Stomach (tissue), 9 donors: ENCODE results near the gene ABR. TPM values are rescaled to one million over a fixed set of nuclear protein-coding genes. Genes with fewer than 3 reads are reported as not detected.
A peak's percentile ranks its signal among the peaks of the same experiment; 100 is the strongest.
"Not testable (repeated sequence)": the region's sequence is repeated elsewhere in the genome, so short reads cannot be mapped to it uniquely, and the experiment has no call there.

Experiments
- DNase-seq, 2 donors: peaks; one replicate each; pipeline versions ENCODE4 v3.0.0 to v3.0.0-alpha.2; 2013 to 2019
- H3K27ac ChIP-seq, 5 donors: fragments of 200-600 bp in 4 of 5; sonication (generic) in 4 of 5; one replicate each; pipeline ENCODE4 v1.5.1; 2013 to 2019; ENCODE audit warnings: mild to moderate bottlenecking in 1 of 5, moderate library complexity in 1 of 5
- H3K27me3 ChIP-seq, 3 donors: fragments of 200-600 bp; sonication (generic); one replicate each; pipeline ENCODE4 v1.5.1; 2017 to 2019; ENCODE audit warnings: mixed run types in 1 of 3
- H3K36me3 ChIP-seq, 4 donors: fragments of 200-600 bp; sonication (generic); 1 replicate in 3 of 4; 2 replicates in 1 of 4; pipeline ENCODE4 v1.5.1; 2016 to 2019
- H3K4me1 ChIP-seq, 4 donors: fragments of 200-600 bp; sonication (generic); one replicate each; pipeline ENCODE4 v1.5.1; 2016 to 2019
- H3K4me3 ChIP-seq, 4 donors: fragments of 200-600 bp; sonication (generic) in 3 of 4; one replicate each; pipeline ENCODE4 v1.5.1; 2016 to 2019; ENCODE audit warnings: mild to moderate bottlenecking in 1 of 4
- H3K9me3 ChIP-seq, 4 donors: fragments of 200-600 bp; sonication (generic); one replicate each; pipeline ENCODE4 v1.5.1; 2016 to 2019
- EP300 ChIP-seq: sonication (generic); formaldehyde crosslinking; IDR thresholded peaks from one replicate; pipeline ENCODE4 v1.6.1; 2017; ENCODE audit warnings: antibody characterized with exemption
- POLR2A ChIP-seq, 4 donors: fragments of 450-650 bp; IDR thresholded peaks; one replicate each; pipeline ENCODE4 v1.6.1; 2016; ENCODE audit warnings: antibody characterized with exemption in 4 of 4, control low read depth in 2 of 4, mild to moderate bottlenecking in 1 of 4, moderate library complexity in 1 of 4
- POLR2AphosphoS5 ChIP-seq, 3 donors: sonication (generic); formaldehyde crosslinking; IDR thresholded peaks; one replicate each; pipeline ENCODE4 v1.6.1; 2016; ENCODE audit warnings: antibody characterized with exemption in 3 of 3
- WGBS, 5 donors: extraction: QIAGEN DNeasy Blood & Tissue Kit in 3 of 5; methylation state at CpG; one replicate each; pipeline versions ENCODE4 v1.1.5 to v1.1.7; 2013 to 2018; 5-methylcytosine and 5-hydroxymethylcytosine counted together
- intact Hi-C: fragments of 100-400 bp; cut with DNase I; formaldehyde crosslinking; loops from one replicate; pipeline ENCODE4 v1.15.1; 2023; ENCODE audit warnings: low total_unique reads
- polyA plus RNA-seq, 3 donors: library from polyadenylated mRNA; stranded (reverse); fragments of 200-250 nt; gene quantifications; one replicate each; pipeline ENCODE4 v1.2.3, GENCODE V29; 2013
- total RNA-seq, 5 donors: library from RNA; depleted of rRNA; stranded (reverse); fragments of >200 nt; gene quantifications; one replicate each; pipeline versions ENCODE4 v1.1.0 to v1.2.3, GENCODE V29; 2014 to 2016
- TF ChIP-seq, protein P1 (sequence below), 7 experiments: fragments of 450-650 bp in 4 of 7; fragments of 200-600 bp in 3 of 7; sonication (generic) in 3 of 7; IDR thresholded peaks; one replicate each; pipeline ENCODE4 v1.5.1; 2016 to 2019; ENCODE audit warnings: antibody characterized with exemption in 7 of 7, control low read depth in 2 of 7, mild to moderate bottlenecking in 1 of 7
- donor health status: healthy with polysubstance abuse.
- donor health status: Bipolar disorder and iron deficiency.
- donor health status: healthy.

Gene ABR
- total and polyA plus RNA-seq, 8 donors = 28.3 to 1,523 (median 73.4) TPM

DNA sequence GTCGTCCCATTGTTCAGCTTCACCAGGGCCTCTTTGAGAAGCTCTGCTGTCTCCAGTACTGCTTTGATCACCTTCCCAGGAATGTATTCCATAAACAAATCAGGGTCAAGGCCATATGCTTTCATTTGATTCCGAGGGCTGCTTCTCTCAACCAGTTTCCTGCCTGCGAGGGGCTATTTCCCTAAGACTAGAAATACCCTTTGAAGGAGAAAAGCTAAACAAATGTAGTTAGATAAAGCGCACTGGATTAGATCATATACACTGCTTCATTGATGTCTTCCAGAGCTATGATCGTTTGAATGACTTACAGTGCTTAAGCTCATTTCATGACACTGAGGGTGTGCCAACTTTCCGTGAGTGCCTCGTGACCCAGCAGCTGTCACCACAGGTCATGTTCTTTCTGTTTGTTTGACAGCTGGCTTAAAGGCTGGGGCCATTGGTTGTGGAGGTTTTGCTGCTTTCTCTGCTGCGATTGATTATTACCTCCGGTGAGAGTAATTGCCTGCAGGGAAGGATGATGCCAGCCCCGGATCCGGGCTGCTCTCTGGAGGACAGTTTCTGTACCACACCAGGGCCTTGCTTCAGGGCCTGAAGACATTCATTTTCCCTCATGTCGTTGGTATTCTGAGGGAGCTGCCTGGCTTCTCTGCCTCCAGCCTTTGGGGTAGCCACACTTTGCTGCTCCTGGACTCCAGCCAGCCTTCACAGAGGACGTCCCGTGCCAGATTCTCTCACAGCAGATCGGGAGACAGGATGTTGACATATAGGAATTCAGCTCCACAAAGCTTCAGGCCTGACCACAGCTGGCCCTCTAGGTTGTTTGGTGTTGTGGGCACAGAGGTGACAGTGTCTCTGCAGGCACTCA, 179.0 kb downstream of the ABR start:
- H3K4me1 ChIP-seq = peaks cover 72 to 91% (median 88%) of the 10 kb centered on the region in 4 donors

DNA sequence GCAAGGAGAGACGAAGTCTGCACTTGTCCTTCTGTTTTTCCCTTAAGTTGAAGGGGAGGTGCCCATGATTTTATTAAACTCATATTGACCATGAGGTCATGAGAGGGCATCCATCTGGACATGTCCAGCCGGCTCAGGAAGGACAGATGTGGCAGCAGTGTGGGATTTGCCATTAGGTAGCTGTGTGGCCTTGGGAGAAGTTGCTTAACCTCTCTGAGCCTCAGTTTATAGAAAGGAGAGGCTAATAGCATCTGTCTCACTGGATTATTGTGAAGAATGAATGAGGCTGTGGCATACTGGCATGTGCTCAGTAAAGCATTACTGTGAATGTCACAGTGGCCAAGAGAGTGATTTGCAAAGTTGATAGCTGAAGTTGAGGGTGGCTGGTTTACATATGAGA, 181.7 kb downstream of the ABR start:
- Histone ChIP-seq H3K27ac (peak overlapping the region in 1 of 5 donors; percentile 95), H3K27me3 (no peaks in the 10 kb centered on the region), H3K36me3 (peaks cover 31 to 39% (median 38%) of the 10 kb centered on the region in 4 donors), H3K9me3 (no peaks in the 10 kb centered on the region), H3K4me3 (peak overlapping the region; percentile 71 to 100 (median 93)), H3K4me1 (peaks cover 45 to 67% (median 60%) of the 10 kb centered on the region in 4 donors)
- WGBS, 5 donors = 15 to 35% (median 25%) methylated on average over 2 of the region's 2 CpGs
- TF ChIP-seq POLR2A (IDR thresholded peaks at IDR 0.05) (no peak), EP300 (no peak), POLR2AphosphoS5 (IDR thresholded peaks at IDR 0.05) (no peak)
- TF ChIP-seq, protein P1, sequence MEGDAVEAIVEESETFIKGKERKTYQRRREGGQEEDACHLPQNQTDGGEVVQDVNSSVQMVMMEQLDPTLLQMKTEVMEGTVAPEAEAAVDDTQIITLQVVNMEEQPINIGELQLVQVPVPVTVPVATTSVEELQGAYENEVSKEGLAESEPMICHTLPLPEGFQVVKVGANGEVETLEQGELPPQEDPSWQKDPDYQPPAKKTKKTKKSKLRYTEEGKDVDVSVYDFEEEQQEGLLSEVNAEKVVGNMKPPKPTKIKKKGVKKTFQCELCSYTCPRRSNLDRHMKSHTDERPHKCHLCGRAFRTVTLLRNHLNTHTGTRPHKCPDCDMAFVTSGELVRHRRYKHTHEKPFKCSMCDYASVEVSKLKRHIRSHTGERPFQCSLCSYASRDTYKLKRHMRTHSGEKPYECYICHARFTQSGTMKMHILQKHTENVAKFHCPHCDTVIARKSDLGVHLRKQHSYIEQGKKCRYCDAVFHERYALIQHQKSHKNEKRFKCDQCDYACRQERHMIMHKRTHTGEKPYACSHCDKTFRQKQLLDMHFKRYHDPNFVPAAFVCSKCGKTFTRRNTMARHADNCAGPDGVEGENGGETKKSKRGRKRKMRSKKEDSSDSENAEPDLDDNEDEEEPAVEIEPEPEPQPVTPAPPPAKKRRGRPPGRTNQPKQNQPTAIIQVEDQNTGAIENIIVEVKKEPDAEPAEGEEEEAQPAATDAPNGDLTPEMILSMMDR (IDR thresholded peaks at IDR 0.05) = no peak
- intact Hi-C loops = no loop called here
- DNase-seq = no peak

More for the DNA sequence above, 179.0 kb downstream of the ABR start:
- intact Hi-C loops = loop anchor here (10.0 kb wide), 1 partner anchor 54 kb away; no protein-coding TSS in a partner anchor
- TF ChIP-seq POLR2AphosphoS5 (IDR thresholded peaks at IDR 0.05) (peak in 1 of 3 donors; percentile 28), POLR2A (IDR thresholded peaks at IDR 0.05) (no peak)
- H3K4me3 ChIP-seq = no peak overlapping the region
- H3K36me3 ChIP-seq = peaks cover 37 to 66% (median 64%) of the 10 kb centered on the region in 4 donors
- peak; percentile 63 to 70 for DNase-seq
- no peaks in the 10 kb centered on the region for H3K27me3 ChIP-seq
- H3K27ac ChIP-seq = peak overlapping the region; percentile 44 to 91 (median 89)
- WGBS, 5 donors = 35 to 44% (median 36%) methylated on average over 15 of the region's 15 CpGs
- H3K9me3 ChIP-seq = no peaks in the 10 kb centered on the region

DNA sequence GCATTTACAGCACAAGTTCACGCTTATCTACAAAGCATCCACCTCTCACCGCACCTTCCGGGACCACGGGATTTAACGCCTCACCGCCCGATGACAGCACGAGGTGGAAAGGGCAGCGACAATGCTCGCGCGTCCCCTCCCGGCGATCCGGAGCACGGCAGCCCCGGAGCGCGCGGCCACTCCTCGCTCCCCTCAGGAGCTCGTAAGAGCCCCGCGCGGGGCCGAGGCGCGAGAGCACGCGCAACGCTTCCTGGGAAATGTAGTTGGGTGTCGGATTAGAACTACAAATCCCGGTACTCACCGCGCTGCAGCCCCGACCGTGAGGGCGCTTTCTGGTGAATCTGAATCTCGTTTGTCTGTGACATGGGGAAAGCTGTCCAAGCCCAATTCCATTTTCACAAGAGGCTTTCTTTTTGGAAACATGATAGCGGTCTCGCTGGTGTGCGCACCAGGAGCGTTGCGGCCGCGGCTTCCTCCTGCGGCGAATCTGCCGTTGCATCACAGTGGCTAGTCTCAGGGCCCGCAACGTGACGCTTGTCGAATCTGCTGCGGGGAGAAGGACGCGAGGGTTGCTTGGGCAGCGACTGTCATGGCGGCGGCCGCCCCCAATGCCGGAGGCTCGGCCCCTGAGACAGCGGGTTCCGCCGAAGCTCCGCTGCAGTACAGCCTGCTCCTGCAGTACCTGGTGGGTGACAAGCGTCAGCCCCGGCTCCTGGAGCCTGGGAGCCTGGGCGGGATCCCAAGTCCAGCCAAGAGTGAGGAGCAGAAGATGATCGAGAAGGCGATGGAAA, 183.0 kb downstream of the ABR start, which contains the start of gene TIMM22:
Gene TIMM22, plus strand, starts transcription at position 576 of the 791 bp plus-strand sequence. Its CDS starts 14 bp downstream, at position 590.
- Histone ChIP-seq H3K27me3 (no peaks in the 10 kb centered on the region), H3K4me3 (peak within 1 kb of the TSS; percentile 71 to 100 (median 93)), H3K27ac (peak within 1 kb of the TSS; percentile 80 to 95 (median 93)), H3K36me3 (peaks cover 23 to 25% (median 25%) of the 10 kb centered on the region in 4 donors), H3K4me1 (peaks cover 32 to 53% (median 47%) of the 10 kb centered on the region in 4 donors), H3K9me3 (no peaks in the 10 kb centered on the region)
- peak; percentile 93 to 99 for DNase-seq
- intact Hi-C loops = no loop called here
- TF ChIP-seq POLR2A (IDR thresholded peaks at IDR 0.05) (peak in 2 of 4 donors; percentile 32 to 44), EP300 (no peak), POLR2AphosphoS5 (IDR thresholded peaks at IDR 0.05) (peak; percentile 29 to 94 (median 82))
- TF ChIP-seq, protein P1 (IDR thresholded peaks at IDR 0.05) = peak in 5 of 7 experiments; percentile 90 to 96 (median 95)
- 0 to 1% (median 0%) methylated on average over 44 to 71 of the region's 71 CpGs for WGBS, 5 donors

DNA sequence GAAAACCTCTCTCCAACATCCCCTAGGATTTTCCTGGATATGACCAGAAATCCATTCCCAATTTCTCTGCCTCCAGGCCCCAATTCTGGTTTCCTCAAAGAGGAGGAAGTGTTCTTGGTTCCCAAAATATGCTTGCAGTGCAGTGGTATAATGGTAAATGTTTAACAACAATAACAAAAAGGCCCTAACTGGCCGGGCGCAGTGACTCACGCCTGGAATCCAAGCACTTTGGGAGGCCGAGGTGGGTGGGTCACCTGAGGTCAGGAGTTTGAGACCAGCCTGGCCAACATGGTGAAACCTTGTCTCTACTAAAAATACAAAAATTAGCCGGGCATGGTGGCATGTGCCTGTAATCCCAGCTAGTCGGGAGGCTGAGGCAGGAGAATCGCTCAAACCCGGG, 184.5 kb downstream of the ABR start:
- 63 to 76% (median 71%) methylated on average over 8 of the region's 8 CpGs for WGBS, 5 donors
- intact Hi-C loops, H3K27me3 ChIP-seq, DNase-seq, H3K4me3 ChIP-seq, H3K9me3 ChIP-seq, H3K27ac ChIP-seq: not testable (repeated sequence)
- H3K4me1 ChIP-seq = peaks cover 21 to 39% (median 33%) of the 10 kb centered on the region in 4 donors
- H3K36me3 ChIP-seq = peaks cover 10 to 11% (median 10%) of the 10 kb centered on the region in 4 donors

DNA sequence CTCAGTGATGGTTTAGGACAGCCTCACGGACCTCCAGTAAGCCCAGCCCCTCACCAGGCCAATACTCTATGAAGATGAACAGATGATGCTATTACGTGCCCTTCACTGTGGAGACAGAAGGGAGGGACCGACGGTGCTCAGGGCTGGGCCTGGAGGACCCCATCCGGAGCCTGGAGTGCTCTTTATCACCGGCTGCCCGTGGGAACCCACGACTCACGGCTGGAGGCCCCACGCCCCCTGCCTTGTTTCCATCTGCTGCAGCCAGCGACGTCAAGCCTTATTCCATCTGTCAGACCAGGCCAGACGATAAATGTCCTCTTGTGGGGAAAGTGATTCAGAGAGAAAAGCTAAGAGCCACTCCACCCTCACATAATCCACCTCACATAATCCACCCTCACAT, 186.8 kb downstream of the ABR start:
- Histone ChIP-seq H3K27me3 (no peaks in the 10 kb centered on the region), H3K4me1 (peaks cover 12 to 19% (median 15%) of the 10 kb centered on the region in 4 donors), H3K9me3 (no peaks in the 10 kb centered on the region), H3K36me3 (no peaks in the 10 kb centered on the region), H3K4me3 (no peak overlapping the region), H3K27ac (no peak overlapping the region)
- intact Hi-C loops = no loop called here
- DNase-seq = no peak
- TF ChIP-seq EP300 (no peak), POLR2AphosphoS5 (IDR thresholded peaks at IDR 0.05) (no peak), POLR2A (IDR thresholded peaks at IDR 0.05) (no peak)
- TF ChIP-seq, protein P1 (IDR thresholded peaks at IDR 0.05) = no peak
- WGBS, 5 donors = 56 to 63% (median 61%) methylated on average over 11 to 13 of the region's 13 CpGs
